ENCODE data around the gene CCDC73.

DNA sequence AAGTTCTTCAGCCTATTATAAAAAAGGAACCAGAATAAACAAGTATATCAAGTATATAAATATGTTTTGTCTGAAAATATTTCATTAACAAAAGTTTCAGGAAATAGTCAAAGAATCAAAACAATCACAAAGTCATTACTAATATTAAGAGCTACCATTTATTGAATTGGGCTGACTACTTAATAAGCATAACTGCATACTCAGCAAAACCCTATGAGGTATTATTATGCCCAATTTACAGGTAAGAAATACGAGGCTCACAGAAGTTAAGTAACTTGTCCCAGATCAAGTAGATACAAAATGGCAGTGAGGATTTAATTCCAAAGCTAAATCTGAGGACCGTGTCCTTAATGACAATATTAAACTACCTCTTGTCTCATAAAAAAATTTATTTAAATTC lies 158.6 kb downstream of the CCDC73 start:
- TF ChIP-seq KAT2A (conservative IDR thresholded peaks at IDR 0.05; ENCODE audit: control insufficient read depth, low read depth, low read length): no peak
- TF ChIP-seq, protein P1, sequence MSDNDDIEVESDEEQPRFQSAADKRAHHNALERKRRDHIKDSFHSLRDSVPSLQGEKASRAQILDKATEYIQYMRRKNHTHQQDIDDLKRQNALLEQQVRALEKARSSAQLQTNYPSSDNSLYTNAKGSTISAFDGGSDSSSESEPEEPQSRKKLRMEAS (IDR thresholded peaks at IDR 0.05; ENCODE audit: low read depth, low read length): no peak
- no peak for TF ChIP-seq POLR2A (IDR thresholded peaks at IDR 0.05; ENCODE audit: low read depth, low read length)
- no peak for TF ChIP-seq TAF1 (IDR thresholded peaks at IDR 0.05; ENCODE audit: borderline replicate concordance, low read depth, low read length)
- TF ChIP-seq POLR2AphosphoS5 (IDR thresholded peaks at IDR 0.05; ENCODE audit: low read length): no peak

All from GM12878 (cell line).